Upper lobe of right lung (tissue), 1 donor: Measurements from ENCODE around the gene NIN. TPM values are rescaled to one million over a fixed set of nuclear protein-coding genes. Genes with fewer than 3 reads are reported as not detected.

Experiments
- ATAC-seq: fragments of 200-7000 bp; cut with Tn5 transposase; one replicate; pipeline ENCODE4 v1.9.1; 2020; ENCODE audit warnings: mild to moderate bottlenecking, moderate library complexity
- DNase-seq: peaks from one replicate; pipeline ENCODE4 v3.0.0-alpha.2; 2020
- H3K27ac ChIP-seq: fragments of 200-600 bp; one replicate; pipeline ENCODE4 v1.8.0; 2022
- H3K27me3 ChIP-seq: fragments of 200-600 bp; one replicate; pipeline ENCODE4 v1.8.0; 2022; ENCODE audit warnings: mild to moderate bottlenecking
- H3K36me3 ChIP-seq: fragments of 200-600 bp; one replicate; pipeline ENCODE4 v1.8.0; 2022
- H3K4me1 ChIP-seq: fragments of 200-600 bp; one replicate; pipeline ENCODE4 v1.8.0; 2022
- H3K4me3 ChIP-seq: fragments of 200-600 bp; one replicate; pipeline ENCODE4 v1.8.0; 2022; ENCODE audit warnings: mild to moderate bottlenecking
- H3K9me3 ChIP-seq: fragments of 200-600 bp; one replicate; pipeline ENCODE4 v1.8.0; 2022
- CTCF ChIP-seq: fragments of 200-600 bp; IDR thresholded peaks from one replicate; pipeline ENCODE4 v1.8.0; 2022; ENCODE audit warnings: antibody characterized with exemption
- intact Hi-C: fragments of 100-400 bp; cut with DNase I; formaldehyde crosslinking; loops from one replicate; pipeline ENCODE4 v1.11.0; 2022
- total RNA-seq: library from RNA; stranded (reverse); fragmentation: NEBNext Ultra II Directional; extraction: Animal tissue kit (Norgen Biotek cat#: 25700); gene quantifications from one replicate; pipeline ENCODE4 v1.2.1, GENCODE V29; 2021
- donor health status: DM: no; HTN: yes; CAD: no; lungs with severe emphysema.

The NIN gene
- total RNA-seq, 1 donor from 2014 or later: 37.5 TPM

GRCh38 chr14:50792634-50793068 is 38.3 kb downstream of the NIN start:
- no peak overlapping the region for H3K27ac ChIP-seq
- no peaks in the 10 kb centered on the region for H3K4me1 ChIP-seq
- intact Hi-C loops: no loop called here
- ATAC-seq (no peak), DNase-seq (no peak)
- peaks cover 32% of the 10 kb centered on the region for H3K36me3 ChIP-seq
- H3K4me3 ChIP-seq: no peak overlapping the region
- TF ChIP-seq CTCF: no peak
- no peaks in the 10 kb centered on the region for H3K27me3 ChIP-seq
- H3K9me3 ChIP-seq: no peaks in the 10 kb centered on the region

DNA sequence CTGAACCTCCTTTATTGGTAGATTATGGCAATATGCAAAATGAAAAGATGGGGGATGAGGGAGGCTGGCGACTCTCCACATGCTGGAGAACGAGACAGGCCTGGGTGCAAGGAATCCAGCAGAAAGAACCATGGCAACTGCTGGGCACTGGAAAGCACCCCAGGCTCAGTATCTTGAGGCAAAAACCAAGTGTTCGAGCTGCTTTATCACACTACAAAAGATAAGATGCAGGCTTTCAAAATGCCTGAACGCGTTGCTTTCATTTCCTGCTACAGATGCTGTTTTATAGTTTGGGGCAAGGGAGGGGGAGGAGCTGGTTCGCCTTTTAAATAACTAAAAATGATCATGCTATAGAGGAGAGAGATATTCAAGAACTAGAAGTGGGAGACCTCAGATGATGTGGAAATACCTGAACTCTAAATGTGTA is 38.9 kb downstream of the NIN start:
- Histone ChIP-seq H3K4me1 (no peaks in the 10 kb centered on the region), H3K9me3 (no peaks in the 10 kb centered on the region), H3K36me3 (peaks cover 32% of the 10 kb centered on the region), H3K27me3 (no peaks in the 10 kb centered on the region), H3K4me3 (no peak overlapping the region), H3K27ac (no peak overlapping the region)
- ATAC-seq (no peak), DNase-seq (no peak)
- TF ChIP-seq CTCF: no peak
- intact Hi-C loops: no loop called here

DNA sequence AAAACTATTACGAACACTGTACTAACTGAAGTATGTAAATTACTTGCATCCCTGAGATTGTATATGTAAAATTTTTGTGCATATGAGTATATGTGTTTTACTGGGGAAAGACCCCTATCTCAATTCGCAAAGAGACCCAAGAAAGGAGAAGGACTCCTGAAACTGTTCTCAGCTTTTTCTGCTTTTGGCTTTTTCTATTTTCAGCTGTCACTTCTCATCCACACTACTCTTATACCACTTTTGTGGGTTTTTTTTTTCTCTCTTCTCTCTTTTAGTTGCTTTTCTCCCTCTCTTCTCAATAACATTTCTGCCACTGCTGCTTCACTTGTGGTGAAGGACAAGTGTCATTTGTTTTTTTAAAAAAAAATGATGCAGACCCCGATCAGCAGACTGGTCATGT is 39.8 kb downstream of the NIN start:
- Histone ChIP-seq H3K4me3 (no peak overlapping the region), H3K27me3 (no peaks in the 10 kb centered on the region), H3K36me3 (peaks cover 32% of the 10 kb centered on the region), H3K9me3 (no peaks in the 10 kb centered on the region), H3K4me1 (no peaks in the 10 kb centered on the region), H3K27ac (no peak overlapping the region)
- TF ChIP-seq CTCF: no peak
- no peak for ATAC-seq
- DNase-seq: no peak
- intact Hi-C loops: no loop called here

DNA sequence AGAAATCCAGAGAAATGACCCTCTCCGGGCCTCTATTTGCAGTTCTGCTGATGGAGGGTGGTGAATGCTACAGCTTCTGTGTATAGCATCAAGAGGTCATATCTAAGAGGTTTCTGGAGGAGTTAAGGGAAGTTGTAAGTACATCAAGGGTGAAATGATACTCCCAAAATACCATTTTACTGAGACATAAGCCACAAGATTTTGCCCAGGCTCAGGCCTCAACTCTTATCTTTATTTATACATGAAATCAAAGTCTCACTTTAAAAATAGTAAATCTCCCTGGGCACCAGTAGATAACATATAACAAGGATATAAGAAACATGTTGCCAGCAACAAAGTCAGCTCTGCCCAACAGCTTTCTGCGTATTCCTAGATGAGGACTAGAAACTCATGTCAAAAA is 40.4 kb downstream of the NIN start:
- Histone ChIP-seq H3K27ac (no peak overlapping the region), H3K27me3 (no peaks in the 10 kb centered on the region), H3K4me1 (no peaks in the 10 kb centered on the region), H3K36me3 (peaks cover 32% of the 10 kb centered on the region), H3K4me3 (no peak overlapping the region), H3K9me3 (no peaks in the 10 kb centered on the region)
- DNase-seq (no peak), ATAC-seq (no peak)
- no peak for TF ChIP-seq CTCF
- intact Hi-C loops: no loop called here

DNA sequence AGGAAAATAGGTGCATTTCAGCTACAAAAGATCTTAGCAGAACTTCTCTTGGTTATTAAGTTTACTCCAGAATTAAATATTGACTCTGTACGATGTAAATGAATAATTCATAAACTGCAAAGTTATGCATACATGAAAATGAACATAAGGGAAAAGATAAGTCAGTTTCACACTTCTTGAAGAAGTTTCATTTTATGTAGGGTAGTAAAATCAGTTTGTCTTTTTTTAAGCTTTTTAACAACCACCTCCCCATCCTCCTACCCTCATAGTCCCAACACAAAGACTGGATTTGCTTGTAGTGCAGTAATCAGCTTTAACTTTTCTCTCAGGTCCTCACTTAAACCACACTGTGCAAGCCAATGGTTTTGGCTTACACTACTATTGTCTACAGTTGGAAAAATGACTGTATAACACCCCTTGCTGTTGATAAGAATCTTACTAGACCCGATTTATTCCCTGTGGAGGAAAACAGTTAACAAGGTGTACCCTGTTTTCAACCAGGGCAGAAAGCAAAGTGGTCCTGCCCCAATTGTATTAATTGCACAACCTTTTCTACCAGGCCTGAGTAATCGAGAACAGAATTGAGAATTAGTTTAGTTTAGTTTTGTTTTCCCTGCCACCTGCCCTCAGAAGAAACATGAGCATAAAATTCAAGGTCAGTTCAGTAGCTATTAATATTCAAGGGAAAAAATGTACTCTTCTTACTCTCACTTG is 44.1 kb downstream of the NIN start:
- Histone ChIP-seq H3K4me1 (no peaks in the 10 kb centered on the region), H3K27ac (no peak overlapping the region), H3K9me3 (no peaks in the 10 kb centered on the region), H3K4me3 (no peak overlapping the region), H3K36me3 (peaks cover 22% of the 10 kb centered on the region), H3K27me3 (no peaks in the 10 kb centered on the region)
- ATAC-seq (no peak), DNase-seq (no peak)
- intact Hi-C loops: no loop called here
- TF ChIP-seq CTCF: no peak
